Left ventricle myocardium inferior (tissue), 1 donor: ENCODE measurements around the gene IFNB1. TPM values are rescaled to one million over a fixed set of nuclear protein-coding genes. Genes with fewer than 3 reads are reported as not detected.
A peak's percentile ranks its signal among the peaks of the same experiment; 100 is the strongest.

Experiments used
- DNase-seq: peaks from one replicate; pipeline ENCODE4 v3.0.0-alpha.2; 2020
- H3K27ac ChIP-seq: fragments of 200-600 bp; replicated peaks from 2 replicates; pipeline ENCODE4 v1.8.0; 2021
- H3K27me3 ChIP-seq: fragments of 200-600 bp; 2 replicates; pipeline ENCODE4 v1.8.0; 2021; ENCODE audit warnings: low read depth
- H3K36me3 ChIP-seq: fragments of 200-600 bp; 2 replicates; pipeline ENCODE4 v1.8.0; 2021
- H3K4me1 ChIP-seq: fragments of 200-600 bp; 2 replicates; pipeline ENCODE4 v1.8.0; 2021
- H3K4me3 ChIP-seq: fragments of 200-600 bp; 2 replicates; pipeline ENCODE4 v1.8.0; 2021; ENCODE audit warnings: mild to moderate bottlenecking, moderate library complexity
- H3K9me3 ChIP-seq: fragments of 200-600 bp; replicated peaks from 2 replicates; pipeline ENCODE4 v1.8.0; 2021
- intact Hi-C: fragments of 100-400 bp; cut with micrococcal nuclease; formaldehyde crosslinking; loops from one replicate; pipeline ENCODE4 v1.11.0; 2022
- total RNA-seq: library from RNA; stranded (reverse); fragmentation: NEBNext Ultra II Directional; extraction: Animal tissue kit (Norgen Biotek cat#: 25700); gene quantifications from one replicate; pipeline ENCODE4 v1.2.1, GENCODE V29; 2021
- TF ChIP-seq, protein P1 (sequence below): fragments of 200-600 bp; IDR thresholded peaks from 2 replicates; pipeline ENCODE4 v1.8.0; 2021; ENCODE audit warnings: antibody characterized with exemption, mild to moderate bottlenecking, borderline replicate concordance
- donor health status: DM: no; HTN: yes; CAD: no; lungs with severe emphysema.

IFNB1 gene
- total RNA-seq, 1 donor from 2014 or later = not detected

- no peak overlapping the region for H3K4me3 ChIP-seq
- no peaks in the 10 kb centered on the region for H3K36me3 ChIP-seq
- TF ChIP-seq, protein P1, sequence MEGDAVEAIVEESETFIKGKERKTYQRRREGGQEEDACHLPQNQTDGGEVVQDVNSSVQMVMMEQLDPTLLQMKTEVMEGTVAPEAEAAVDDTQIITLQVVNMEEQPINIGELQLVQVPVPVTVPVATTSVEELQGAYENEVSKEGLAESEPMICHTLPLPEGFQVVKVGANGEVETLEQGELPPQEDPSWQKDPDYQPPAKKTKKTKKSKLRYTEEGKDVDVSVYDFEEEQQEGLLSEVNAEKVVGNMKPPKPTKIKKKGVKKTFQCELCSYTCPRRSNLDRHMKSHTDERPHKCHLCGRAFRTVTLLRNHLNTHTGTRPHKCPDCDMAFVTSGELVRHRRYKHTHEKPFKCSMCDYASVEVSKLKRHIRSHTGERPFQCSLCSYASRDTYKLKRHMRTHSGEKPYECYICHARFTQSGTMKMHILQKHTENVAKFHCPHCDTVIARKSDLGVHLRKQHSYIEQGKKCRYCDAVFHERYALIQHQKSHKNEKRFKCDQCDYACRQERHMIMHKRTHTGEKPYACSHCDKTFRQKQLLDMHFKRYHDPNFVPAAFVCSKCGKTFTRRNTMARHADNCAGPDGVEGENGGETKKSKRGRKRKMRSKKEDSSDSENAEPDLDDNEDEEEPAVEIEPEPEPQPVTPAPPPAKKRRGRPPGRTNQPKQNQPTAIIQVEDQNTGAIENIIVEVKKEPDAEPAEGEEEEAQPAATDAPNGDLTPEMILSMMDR = peak; percentile 89
- H3K27me3 ChIP-seq = no peaks in the 10 kb centered on the region
- no peak overlapping the region for H3K27ac ChIP-seq
- intact Hi-C loops = loop anchor here (5.0 kb wide), 1 partner anchor 1184 kb away; no protein-coding TSS in a partner anchor
- H3K9me3 ChIP-seq = no peaks in the 10 kb centered on the region
- no peaks in the 10 kb centered on the region for H3K4me1 ChIP-seq
- no peak for DNase-seq
These were observed 33.2 kb upstream of the IFNB1 start for GRCh38 chr9:21110708-21111576.

DNA sequence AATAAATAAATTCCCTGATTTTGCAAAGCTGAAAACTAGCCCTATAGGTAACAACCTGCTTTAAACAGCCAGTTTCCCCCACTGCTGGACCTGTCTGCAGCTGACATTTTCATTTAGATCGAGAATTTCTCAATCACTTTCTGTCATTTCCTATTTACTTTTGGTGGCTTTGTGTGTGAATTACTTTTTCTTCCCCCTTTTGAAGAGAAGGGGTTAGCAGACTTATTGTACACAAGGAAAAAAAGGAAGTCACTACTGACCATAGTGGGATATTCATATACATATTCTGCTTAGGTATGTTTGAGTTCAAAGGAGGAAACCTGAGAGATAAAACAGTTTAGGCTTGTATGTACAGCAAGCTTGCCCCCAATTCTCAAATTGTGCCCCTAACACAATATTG lies 27.0 kb upstream of the IFNB1 start:
- H3K4me3 ChIP-seq = no peak overlapping the region
- intact Hi-C loops = no loop called here
- no peak for DNase-seq

GRCh38 chr9:21102305-21102704 lies 24.6 kb upstream of the IFNB1 start:
- H3K27me3 ChIP-seq = no peaks in the 10 kb centered on the region
- intact Hi-C loops = no loop called here

More for the DNA sequence above, 27.0 kb upstream of the IFNB1 start:
- TF ChIP-seq, protein P1 = no peak
- no peak overlapping the region for H3K27ac ChIP-seq
- H3K9me3 ChIP-seq = no peaks in the 10 kb centered on the region
- H3K36me3 ChIP-seq = no peaks in the 10 kb centered on the region
- no peaks in the 10 kb centered on the region for H3K27me3 ChIP-seq
- no peaks in the 10 kb centered on the region for H3K4me1 ChIP-seq

GRCh38 chr9:21097817-21098216 lies 20.1 kb upstream of the IFNB1 start:
- TF ChIP-seq, protein P1 = no peak
- Histone ChIP-seq H3K27ac (no peak overlapping the region), H3K9me3 (no peaks in the 10 kb centered on the region), H3K4me1 (peaks cover 18% of the 10 kb centered on the region), H3K4me3 (no peak overlapping the region), H3K27me3 (no peaks in the 10 kb centered on the region), H3K36me3 (no peaks in the 10 kb centered on the region)
- no peak for DNase-seq
- intact Hi-C loops = no loop called here

More at GRCh38 chr9:21102305-21102704, 24.6 kb upstream of the IFNB1 start:
- Histone ChIP-seq H3K4me3 (no peak overlapping the region), H3K4me1 (peaks cover under 1% of the 10 kb centered on the region), H3K27ac (no peak overlapping the region), H3K9me3 (no peaks in the 10 kb centered on the region), H3K36me3 (no peaks in the 10 kb centered on the region)
- TF ChIP-seq, protein P1 = no peak
- DNase-seq = no peak

DNA sequence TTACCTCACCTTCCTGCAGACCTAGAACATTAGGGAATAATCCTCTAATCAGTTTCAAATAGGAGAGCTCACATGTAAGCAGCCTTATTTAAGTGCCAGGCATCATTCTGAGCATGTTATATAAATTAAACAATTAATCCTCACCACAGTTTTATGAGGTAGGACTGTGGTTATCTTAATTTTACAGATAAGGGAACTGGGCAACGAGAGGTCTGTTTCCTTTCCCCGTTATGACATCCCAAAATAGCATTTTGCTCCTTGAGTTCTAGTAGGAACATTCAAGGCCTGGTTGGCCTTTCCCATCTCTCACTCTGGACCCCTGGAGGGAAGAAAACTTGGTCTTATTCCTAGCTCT lies 19.1 kb upstream of the IFNB1 start:
- no peak for DNase-seq
- H3K27me3 ChIP-seq = no peaks in the 10 kb centered on the region
- H3K27ac ChIP-seq = peak overlapping the region; percentile 74
- no peaks in the 10 kb centered on the region for H3K9me3 ChIP-seq
- no peaks in the 10 kb centered on the region for H3K36me3 ChIP-seq
- H3K4me3 ChIP-seq = peak overlapping the region; percentile 56
- peaks cover 18% of the 10 kb centered on the region for H3K4me1 ChIP-seq
- intact Hi-C loops = no loop called here
- TF ChIP-seq, protein P1 = no peak
